Activated CD4-positive, alpha-beta T cell treated with anti-CD3 and anti-CD28 coated beads, Interleukin-2, amount 50 U/mL, for 16 hours (primary cell): ENCODE results near the gene TMED9.
"Not testable (repeated sequence)": the region's sequence is repeated elsewhere in the genome, so short reads cannot be mapped to it uniquely, and the experiment has no call there.

Source experiments
- DNase-seq: peaks from one replicate; pipeline ENCODE4 v3.0.0-alpha.2; 2020

TMED9 gene

GRCh38 chr5:177607452-177608192 is 15.6 kb downstream of the TMED9 start:
- DNase-seq = peak; percentile 68

GRCh38 chr5:177608243-177609075 is 16.5 kb downstream of the TMED9 start:
- no peak for DNase-seq

- DNase-seq = no peak
Observed at GRCh38 chr5:177609076-177610059, 17.4 kb downstream of the TMED9 start.

GRCh38 chr5:177610131-177610769 is 18.2 kb downstream of the TMED9 start:
- DNase-seq = no peak

GRCh38 chr5:177610770-177611445 is 18.9 kb downstream of the TMED9 start:
- no peak for DNase-seq

- DNase-seq = no peak
Observed at GRCh38 chr5:177611446-177612214, 19.6 kb downstream of the TMED9 start.

GRCh38 chr5:177612215-177612673 is 20.2 kb downstream of the TMED9 start:
- DNase-seq = no peak

- DNase-seq = no peak
Observed at GRCh38 chr5:177620560-177620959, 28.6 kb downstream of the TMED9 start.

- not testable (repeated sequence) for DNase-seq
Observed at GRCh38 chr5:177624172-177624571, 32.2 kb downstream of the TMED9 start.

GRCh38 chr5:177630186-177630585 is 38.2 kb downstream of the TMED9 start:
- not testable (repeated sequence) for DNase-seq

GRCh38 chr5:177634912-177635311 is 42.9 kb downstream of the TMED9 start:
- DNase-seq = not testable (repeated sequence)

- DNase-seq = not testable (repeated sequence)
Observed at GRCh38 chr5:177645462-177645861, 53.5 kb downstream of the TMED9 start.
